GM13977 (cell line): Measurements from ENCODE around the gene FMN1.

Source experiments
- DNase-seq: peaks from one replicate; pipeline ENCODE4 v3.0.0; 2012; ENCODE audit warnings: low spot score
- CTCF ChIP-seq: IDR thresholded peaks from 2 replicates; pipeline ENCODE4 v1.5.1; 2012; ENCODE audit warnings: mild to moderate bottlenecking, control low read depth; ENCODE audit not compliant: insufficient read depth; ENCODE audit errors: extremely low read depth, missing control alignments
- in situ Hi-C: fragments of 300-500 bp; cut with MboI; formaldehyde crosslinking; loops from one replicate; pipeline ENCODE4 v1.12.0; 2022; ENCODE audit warnings: low sequenced_read_pairs, low pct_unique_long_range_greater_than_20kb, mixed read lengths, inconsistent platforms; ENCODE audit not compliant: unreplicated experiment

Gene FMN1

GRCh38 chr15:32886459-32886858 lies 308.1 kb downstream of the FMN1 start:
- no peak for DNase-seq
- in situ Hi-C loops: no loop called here
- TF ChIP-seq CTCF: no peak

GRCh38 chr15:32885713-32886112 lies 308.8 kb downstream of the FMN1 start:
- DNase-seq: no peak
- in situ Hi-C loops: no loop called here
- no peak for TF ChIP-seq CTCF

- no peak for TF ChIP-seq CTCF
- in situ Hi-C loops: no loop called here
- DNase-seq: no peak
These were observed 310.4 kb downstream of the FMN1 start for GRCh38 chr15:32884146-32884545.

GRCh38 chr15:32882955-32883354 lies 311.6 kb downstream of the FMN1 start:
- no peak for DNase-seq
- no peak for TF ChIP-seq CTCF
- in situ Hi-C loops: no loop called here

- in situ Hi-C loops: no loop called here
- no peak for DNase-seq
- no peak for TF ChIP-seq CTCF
These were observed 313.0 kb downstream of the FMN1 start for GRCh38 chr15:32881528-32881927.

GRCh38 chr15:32880642-32881041 lies 313.9 kb downstream of the FMN1 start:
- TF ChIP-seq CTCF: no peak
- DNase-seq: no peak
- in situ Hi-C loops: no loop called here

GRCh38 chr15:32879980-32880379 lies 314.5 kb downstream of the FMN1 start:
- TF ChIP-seq CTCF: no peak
- DNase-seq: no peak
- in situ Hi-C loops: no loop called here
